GM18951 (cell line): ENCODE measurements around the gene CYRIA.

Experiments used
- POLR2A ChIP-seq: IDR thresholded peaks from 4 replicates; pipeline ENCODE4 v1.6.1; 2011; ENCODE audit warnings: mild to moderate bottlenecking; ENCODE audit not compliant: insufficient read length, insufficient read depth; ENCODE audit errors: extremely low read depth
- in situ Hi-C: fragments of 300-500 bp; cut with MboI; formaldehyde crosslinking; loops from one replicate; pipeline ENCODE4 v1.12.0; 2022; ENCODE audit warnings: low sequenced_read_pairs, mixed read lengths, inconsistent platforms; ENCODE audit not compliant: unreplicated experiment

The CYRIA gene

DNA sequence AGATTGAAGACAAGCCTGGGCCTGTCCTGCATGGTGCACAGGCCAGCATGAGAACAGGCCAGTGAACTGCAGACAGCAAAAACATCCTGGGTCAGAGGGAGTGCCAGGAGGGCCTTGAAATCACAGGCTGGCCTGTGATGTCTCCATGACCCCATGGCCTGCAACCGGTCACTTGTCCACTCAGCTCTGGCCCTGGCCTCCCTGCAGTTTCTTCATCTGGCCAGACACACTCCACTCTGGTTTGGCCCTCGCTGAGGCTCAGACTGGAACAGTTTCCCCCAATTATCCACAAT lies 12.6 kb downstream of the CYRIA start:
- TF ChIP-seq POLR2A, result no peak
- in situ Hi-C loops, result no loop called here

DNA sequence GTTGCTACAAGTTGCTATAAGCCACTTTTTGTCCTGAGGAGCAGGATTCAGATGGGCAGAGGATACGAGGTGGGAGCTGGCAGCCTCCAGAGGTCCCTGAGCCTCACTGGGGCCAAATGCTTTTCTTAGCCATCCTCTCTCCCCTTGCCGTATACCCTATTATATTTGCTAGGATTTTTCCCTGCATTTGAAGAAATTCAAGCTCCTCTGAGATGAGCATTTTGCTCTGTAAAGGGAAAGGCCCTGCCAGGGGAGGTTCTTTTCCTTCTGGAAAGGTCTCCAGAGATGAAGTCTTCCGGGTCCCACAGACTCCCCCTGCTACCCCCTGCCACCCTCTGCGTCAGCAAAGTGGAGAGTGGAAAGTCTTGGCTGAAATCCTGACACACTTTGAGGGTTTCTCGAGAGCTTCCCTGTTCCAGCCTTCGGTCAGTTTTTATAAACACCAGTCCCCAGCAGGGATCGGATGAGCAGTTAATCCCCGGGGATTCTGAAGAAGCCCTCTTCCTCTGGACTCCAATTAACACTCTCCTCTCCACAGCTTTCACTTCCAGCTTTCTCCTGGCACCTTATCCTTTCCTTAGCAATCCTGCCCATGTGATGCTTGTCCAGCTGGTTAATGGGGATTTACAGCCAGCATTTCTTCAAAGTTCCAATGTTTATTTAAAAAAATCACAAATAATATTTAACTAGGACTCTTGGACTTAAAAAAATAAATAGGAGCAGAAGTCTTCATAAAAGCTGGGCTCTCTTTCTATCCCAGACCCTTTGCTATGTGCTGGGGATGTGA lies 13.1 kb downstream of the CYRIA start:
- no peak for TF ChIP-seq POLR2A
- in situ Hi-C loops, result no loop called here

DNA sequence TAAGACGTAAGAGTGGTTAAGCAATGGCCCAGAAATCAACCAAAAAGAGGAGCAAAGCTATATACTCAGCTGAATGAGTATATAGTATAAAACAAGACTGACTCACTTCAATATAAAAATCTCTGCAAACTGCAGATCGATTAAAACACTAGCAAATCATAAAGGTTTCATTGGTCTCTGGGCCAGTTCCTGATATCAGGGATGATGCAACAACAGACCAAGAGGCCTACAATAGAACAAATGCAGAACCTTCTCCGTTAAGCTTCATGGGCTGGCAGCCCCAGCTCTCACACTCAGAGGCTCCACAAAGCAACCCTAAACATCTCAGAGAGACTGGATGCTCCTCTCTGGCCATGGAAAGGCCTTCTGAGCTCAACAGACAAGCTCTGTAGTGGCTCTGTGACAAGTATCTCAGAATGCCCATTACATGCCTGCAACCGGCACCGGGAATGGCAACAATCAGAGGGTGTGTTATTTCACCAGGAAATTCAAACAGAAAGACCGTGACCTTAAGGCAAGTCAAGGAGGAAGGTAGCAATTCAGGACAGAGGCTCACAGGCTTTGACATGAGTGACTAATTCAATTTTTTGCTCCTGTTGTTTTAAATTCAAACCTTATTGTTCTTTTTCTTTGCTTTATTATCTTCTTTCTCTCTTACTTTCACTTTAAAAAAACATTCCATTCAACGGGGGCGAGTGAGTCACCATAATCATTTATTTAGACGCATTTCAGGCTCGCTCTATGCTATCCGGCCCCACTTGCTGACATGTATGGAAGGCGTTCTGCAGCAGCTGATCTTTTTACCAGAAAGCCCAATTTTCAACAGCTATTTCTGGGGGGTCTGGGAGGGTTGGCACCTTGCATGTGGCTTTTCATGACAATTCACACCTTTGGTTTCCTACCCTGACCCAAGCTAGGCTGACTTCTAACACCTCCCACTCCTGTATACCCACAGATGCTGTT lies 15.1 kb downstream of the CYRIA start:
- TF ChIP-seq POLR2A, result no peak
- in situ Hi-C loops, result no loop called here

- TF ChIP-seq POLR2A, result no peak
- in situ Hi-C loops, result no loop called here
Measured at GRCh38 chr2:16649353-16650286, 16.0 kb downstream of the CYRIA start.

GRCh38 chr2:16647992-16648617 lies 17.5 kb downstream of the CYRIA start:
- TF ChIP-seq POLR2A, result no peak
- in situ Hi-C loops, result no loop called here

DNA sequence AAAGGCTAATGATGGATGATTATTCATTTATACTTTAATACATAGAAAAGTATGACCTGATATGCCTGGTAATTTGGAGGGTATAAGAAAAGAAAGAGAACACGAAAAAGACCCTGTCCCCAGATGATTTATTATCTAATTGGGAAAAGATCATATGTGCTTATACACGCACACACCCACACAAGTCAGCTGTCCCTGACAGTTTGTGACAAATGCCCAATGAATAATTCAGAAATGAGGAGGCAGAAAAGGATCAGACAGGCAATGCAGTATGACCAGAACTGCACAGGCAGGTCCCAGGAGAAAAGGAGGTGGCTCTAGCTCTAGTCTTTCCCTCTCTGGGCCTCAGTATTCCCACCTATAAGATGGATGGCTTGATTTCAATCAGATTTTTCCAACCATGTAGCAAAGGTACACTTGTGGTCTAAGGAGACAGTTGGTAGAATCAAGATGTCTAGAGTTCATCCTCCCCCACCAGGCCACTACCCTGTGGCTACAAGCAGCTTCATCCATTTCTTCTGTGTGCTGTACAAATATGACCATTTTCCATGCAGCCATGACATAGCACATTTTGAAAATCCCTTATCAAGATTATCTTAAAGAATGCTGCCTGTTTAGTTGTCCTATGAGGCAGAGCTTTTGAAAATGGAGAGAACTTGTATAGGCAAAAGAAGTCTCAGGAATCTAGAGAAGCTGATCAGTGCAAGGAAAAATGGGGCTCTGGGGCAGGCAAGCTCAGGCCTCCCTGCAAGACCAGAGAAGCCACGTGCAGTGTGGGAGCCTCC lies 19.7 kb downstream of the CYRIA start:
- in situ Hi-C loops, result no loop called here

GRCh38 chr2:16645088-16645487 lies 20.5 kb downstream of the CYRIA start:
- TF ChIP-seq POLR2A, result no peak
- in situ Hi-C loops, result no loop called here

More for the DNA sequence above, 19.7 kb downstream of the CYRIA start:
- no peak for TF ChIP-seq POLR2A

- in situ Hi-C loops, result no loop called here
- no peak for TF ChIP-seq POLR2A
Measured at GRCh38 chr2:16644221-16644925, 21.3 kb downstream of the CYRIA start.

GRCh38 chr2:16643099-16643498 lies 22.5 kb downstream of the CYRIA start:
- in situ Hi-C loops, result no loop called here
- TF ChIP-seq POLR2A, result no peak

GRCh38 chr2:16642088-16642487 lies 23.5 kb downstream of the CYRIA start:
- in situ Hi-C loops, result no loop called here
- no peak for TF ChIP-seq POLR2A

DNA sequence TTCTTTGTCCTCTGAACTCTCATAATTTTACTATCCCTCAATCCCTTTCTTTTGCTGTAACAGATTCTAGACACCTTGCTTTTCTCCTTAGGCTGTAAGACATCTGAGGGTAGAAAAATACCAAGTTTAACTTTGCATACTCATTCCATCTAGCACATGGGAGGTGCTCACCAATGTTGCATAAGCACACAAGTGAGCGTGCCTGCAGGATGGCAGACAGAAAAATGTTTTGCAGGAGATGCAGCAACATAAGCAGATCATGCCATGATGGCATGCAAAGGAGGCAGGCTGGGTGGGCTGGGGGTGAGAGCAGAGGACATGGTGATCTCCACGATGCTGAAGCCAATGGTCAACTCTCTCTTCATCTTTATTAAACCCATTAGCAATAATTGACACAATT lies 24.1 kb downstream of the CYRIA start:
- in situ Hi-C loops, result no loop called here
- TF ChIP-seq POLR2A, result no peak
